Upper lobe of left lung (tissue), 6 donors: ENCODE results near the gene AQR. TPM values are rescaled to one million over a fixed set of nuclear protein-coding genes. Genes with fewer than 3 reads are reported as not detected.

Experiments used
- ATAC-seq, 2 donors: fragments of 200-7000 bp; cut with Tn5 transposase; one replicate each; pipeline ENCODE4 v1.9.1; 2022; ENCODE audit warnings: mild to moderate bottlenecking in 2 of 2, moderate library complexity in 2 of 2; ENCODE audit not compliant: low FRiP score in 2 of 2
- DNase-seq, 2 donors: peaks; one replicate each; pipeline ENCODE4 v3.0.0-alpha.2; 2019 to 2020
- H3K27ac ChIP-seq, 4 donors: fragments of 200-600 bp; sonication (generic); one replicate each; pipeline ENCODE4 v1.5.1; 2016 to 2019
- H3K27me3 ChIP-seq, 4 donors: fragments of 200-600 bp; sonication (generic); one replicate each; pipeline ENCODE4 v1.5.1; 2017 to 2019
- H3K36me3 ChIP-seq, 4 donors: fragments of 200-600 bp; sonication (generic); one replicate each; pipeline ENCODE4 v1.5.1; 2016 to 2019
- H3K4me1 ChIP-seq, 4 donors: fragments of 200-600 bp; sonication (generic); one replicate each; pipeline ENCODE4 v1.5.1; 2018 to 2019
- H3K4me3 ChIP-seq, 4 donors: fragments of 200-600 bp; sonication (generic); one replicate each; pipeline ENCODE4 v1.5.1; 2017 to 2019; ENCODE audit warnings: mild to moderate bottlenecking in 2 of 4, moderate library complexity in 1 of 4
- H3K9me3 ChIP-seq, 4 donors: fragments of 200-600 bp; sonication (generic); one replicate each; pipeline ENCODE4 v1.5.1; 2018 to 2019
- EP300 ChIP-seq, 4 donors: sonication (generic); formaldehyde crosslinking; IDR thresholded peaks; one replicate each; pipeline ENCODE4 v1.5.1; 2017; ENCODE audit warnings: antibody characterized with exemption in 4 of 4, control low read depth in 2 of 4
- POLR2A ChIP-seq, 4 donors: fragments of 450-650 bp; IDR thresholded peaks; one replicate each; pipeline ENCODE4 v1.5.1; 2016 to 2017; ENCODE audit warnings: antibody characterized with exemption in 4 of 4, mild to moderate bottlenecking in 2 of 4
- POLR2AphosphoS5 ChIP-seq, 2 donors: sonication (generic); formaldehyde crosslinking; IDR thresholded peaks; one replicate each; pipeline ENCODE4 v1.5.1; 2017; ENCODE audit warnings: antibody characterized with exemption in 2 of 2
- WGBS, 2 donors: methylation state at CpG; one replicate each; pipeline ENCODE4 v1.1.5; 2017 to 2018; 5-methylcytosine and 5-hydroxymethylcytosine counted together
- total RNA-seq, 6 donors: library from RNA; depleted of rRNA in 4 of 6; stranded (reverse); fragments of >200 nt in 4 of 6; gene quantifications; one replicate each; pipeline versions ENCODE4 v1.1.0 to v1.2.1, GENCODE V29; 2016 to 2021
- TF ChIP-seq, protein P1 (sequence below), 6 experiments: fragments of 450-650 bp in 4 of 6; fragments of 200-600 bp in 2 of 6; sonication (generic) in 2 of 6; IDR thresholded peaks; one replicate each; pipeline ENCODE4 v1.5.1; 2016 to 2019; ENCODE audit warnings: antibody characterized with exemption in 6 of 6
- donor health status: DM: no; HTN: no; CAD: no; lungs with moderate emphysema.
- donor health status: DM: no; HTN: yes; CAD: no; lungs with severe emphysema.

AQR gene
- total RNA-seq, 6 donors from 2014 or later, result 9.9 to 40.2 (median 22.6) TPM

DNA sequence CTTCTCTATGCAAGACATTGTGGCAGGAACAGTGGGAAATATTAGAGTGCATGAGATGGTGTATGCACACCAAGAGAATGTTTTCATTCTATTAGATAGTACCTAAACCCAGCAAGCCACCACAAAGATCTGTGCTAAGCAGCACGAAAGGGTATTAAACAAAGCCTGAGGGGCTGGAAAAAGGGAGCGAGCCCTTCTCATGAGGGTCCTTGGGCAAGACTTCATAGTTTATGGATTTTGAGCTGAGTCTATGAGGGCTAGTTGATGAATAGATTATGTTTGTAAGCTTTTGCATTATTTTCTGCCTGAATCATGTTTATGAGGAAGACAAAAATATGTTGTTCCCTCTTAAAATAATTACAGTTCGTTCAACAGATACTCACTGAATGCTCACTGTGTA lies 164.8 kb downstream of the AQR start:
- TF ChIP-seq POLR2A (IDR thresholded peaks at IDR 0.05), result no peak
- TF ChIP-seq EP300 (IDR thresholded peaks at IDR 0.05), result no peak
- TF ChIP-seq, protein P1, sequence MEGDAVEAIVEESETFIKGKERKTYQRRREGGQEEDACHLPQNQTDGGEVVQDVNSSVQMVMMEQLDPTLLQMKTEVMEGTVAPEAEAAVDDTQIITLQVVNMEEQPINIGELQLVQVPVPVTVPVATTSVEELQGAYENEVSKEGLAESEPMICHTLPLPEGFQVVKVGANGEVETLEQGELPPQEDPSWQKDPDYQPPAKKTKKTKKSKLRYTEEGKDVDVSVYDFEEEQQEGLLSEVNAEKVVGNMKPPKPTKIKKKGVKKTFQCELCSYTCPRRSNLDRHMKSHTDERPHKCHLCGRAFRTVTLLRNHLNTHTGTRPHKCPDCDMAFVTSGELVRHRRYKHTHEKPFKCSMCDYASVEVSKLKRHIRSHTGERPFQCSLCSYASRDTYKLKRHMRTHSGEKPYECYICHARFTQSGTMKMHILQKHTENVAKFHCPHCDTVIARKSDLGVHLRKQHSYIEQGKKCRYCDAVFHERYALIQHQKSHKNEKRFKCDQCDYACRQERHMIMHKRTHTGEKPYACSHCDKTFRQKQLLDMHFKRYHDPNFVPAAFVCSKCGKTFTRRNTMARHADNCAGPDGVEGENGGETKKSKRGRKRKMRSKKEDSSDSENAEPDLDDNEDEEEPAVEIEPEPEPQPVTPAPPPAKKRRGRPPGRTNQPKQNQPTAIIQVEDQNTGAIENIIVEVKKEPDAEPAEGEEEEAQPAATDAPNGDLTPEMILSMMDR (IDR thresholded peaks at IDR 0.05), result no peak
- TF ChIP-seq POLR2AphosphoS5 (IDR thresholded peaks at IDR 0.05), result no peak
- no peaks in the 10 kb centered on the region for H3K36me3 ChIP-seq

DNA sequence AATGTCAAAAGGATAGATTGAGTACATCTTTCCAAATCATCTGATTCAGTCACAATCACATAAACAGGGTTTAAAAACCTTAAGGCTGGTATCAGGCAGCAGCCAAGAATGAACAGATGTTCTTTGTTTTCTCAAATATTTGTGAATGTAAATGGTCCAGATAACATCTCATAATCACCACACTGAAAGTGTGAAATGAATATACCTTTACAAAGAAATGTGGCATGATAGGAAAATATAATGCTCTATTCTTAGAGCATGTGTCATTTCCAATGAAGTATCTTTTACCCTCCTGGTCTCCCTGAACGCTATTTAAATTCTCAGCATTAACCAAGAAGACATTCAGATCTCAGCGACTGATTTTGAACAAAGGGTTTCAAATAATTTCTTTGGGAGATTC lies 165.4 kb downstream of the AQR start:
- H3K4me3 ChIP-seq, result no peak overlapping the region
- WGBS, 2 donors, result 76 to 86% methylated on average over 2 of the region's 2 CpGs
- no peaks in the 10 kb centered on the region for H3K36me3 ChIP-seq
- DNase-seq, result no peak
- TF ChIP-seq, protein P1 (IDR thresholded peaks at IDR 0.05), result no peak
- TF ChIP-seq EP300 (IDR thresholded peaks at IDR 0.05) (no peak), POLR2A (IDR thresholded peaks at IDR 0.05) (no peak), POLR2AphosphoS5 (IDR thresholded peaks at IDR 0.05) (no peak)
- H3K27ac ChIP-seq, result no peak overlapping the region
- ATAC-seq, result no peak
- no peaks in the 10 kb centered on the region for H3K27me3 ChIP-seq
- no peaks in the 10 kb centered on the region for H3K9me3 ChIP-seq
- H3K4me1 ChIP-seq, result no peaks in the 10 kb centered on the region

More for the DNA sequence above, 164.8 kb downstream of the AQR start:
- DNase-seq, result no peak
- no peak for ATAC-seq
- H3K4me3 ChIP-seq, result no peak overlapping the region
- H3K4me1 ChIP-seq, result no peaks in the 10 kb centered on the region
- H3K9me3 ChIP-seq, result no peaks in the 10 kb centered on the region
- 77 to 81% methylated on average over 3 of the region's 3 CpGs for WGBS, 2 donors
- no peak overlapping the region for H3K27ac ChIP-seq
- H3K27me3 ChIP-seq, result no peaks in the 10 kb centered on the region

DNA sequence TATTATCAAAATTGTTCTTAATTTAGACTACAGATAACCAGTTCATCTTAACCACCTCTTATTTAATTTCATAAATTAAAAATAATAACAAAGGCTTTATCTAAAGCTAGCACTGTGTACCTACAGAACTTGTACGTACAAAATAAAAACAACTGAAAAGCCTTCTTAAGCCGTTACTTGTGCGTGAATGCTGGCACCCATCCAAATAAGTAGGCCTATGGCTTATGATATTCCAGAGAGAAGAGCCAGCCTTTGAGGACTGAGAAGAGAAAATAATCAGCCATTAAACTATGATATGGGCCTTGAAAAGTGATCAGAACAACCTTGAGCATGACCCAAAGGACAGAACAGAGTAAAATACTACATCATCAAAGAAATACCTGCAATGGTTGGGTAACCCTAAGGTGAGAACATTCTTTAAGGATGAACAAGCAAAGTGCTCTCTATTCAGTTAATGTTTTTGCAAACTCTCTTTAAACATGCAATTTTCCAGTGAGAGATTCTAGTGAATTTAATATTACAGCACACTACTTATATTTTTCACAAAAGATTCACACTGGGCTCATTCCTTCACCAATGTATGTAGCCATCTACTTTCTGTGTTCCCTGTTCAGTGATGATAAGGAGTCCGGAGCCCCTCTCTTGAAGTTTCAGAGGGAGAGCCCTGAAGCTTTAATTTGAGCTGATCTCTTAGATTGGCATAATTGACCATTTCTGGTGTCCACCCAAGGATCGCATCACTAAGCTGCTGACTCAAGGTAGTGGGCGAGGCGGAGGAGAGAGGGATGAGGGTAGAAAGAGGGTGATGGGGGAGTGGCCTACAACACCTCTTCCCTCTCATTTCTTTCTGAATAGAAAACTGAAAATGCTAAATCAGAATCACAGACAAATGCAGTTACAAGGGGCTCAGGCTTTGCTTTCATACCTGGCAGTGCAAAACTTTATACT lies 166.5 kb downstream of the AQR start:
- no peak for DNase-seq
- Histone ChIP-seq H3K9me3 (no peaks in the 10 kb centered on the region), H3K4me1 (no peaks in the 10 kb centered on the region), H3K4me3 (no peak overlapping the region), H3K27me3 (no peaks in the 10 kb centered on the region), H3K27ac (no peak overlapping the region), H3K36me3 (no peaks in the 10 kb centered on the region)
- TF ChIP-seq POLR2A (IDR thresholded peaks at IDR 0.05) (no peak), EP300 (IDR thresholded peaks at IDR 0.05) (no peak), POLR2AphosphoS5 (IDR thresholded peaks at IDR 0.05) (no peak)
- TF ChIP-seq, protein P1 (IDR thresholded peaks at IDR 0.05), result no peak
- WGBS, 2 donors, result 90 to 96% methylated on average over 7 of the region's 7 CpGs
- no peak for ATAC-seq

DNA sequence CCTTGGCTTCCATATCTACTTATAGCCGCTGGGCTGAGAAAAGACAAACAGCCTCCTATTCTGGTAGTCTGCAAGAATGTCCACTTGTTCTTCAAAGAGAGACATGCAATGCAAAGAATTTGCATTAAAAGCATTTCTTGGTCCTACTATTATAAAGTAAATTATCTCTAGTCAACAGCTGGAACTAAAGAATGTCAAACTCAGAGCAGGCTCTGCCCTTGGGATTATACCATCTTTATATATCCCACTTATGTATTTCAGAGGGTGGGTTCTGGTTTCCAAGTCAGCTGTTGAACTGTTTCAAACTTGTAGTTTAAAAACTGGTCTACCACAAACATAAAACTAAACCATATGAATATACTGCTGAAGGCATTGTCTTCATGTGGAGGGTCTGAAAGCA lies 167.2 kb downstream of the AQR start:
- H3K4me1 ChIP-seq, result no peaks in the 10 kb centered on the region
- no peak overlapping the region for H3K27ac ChIP-seq
- TF ChIP-seq POLR2A (IDR thresholded peaks at IDR 0.05) (no peak), POLR2AphosphoS5 (IDR thresholded peaks at IDR 0.05) (no peak), EP300 (IDR thresholded peaks at IDR 0.05) (no peak)
- TF ChIP-seq, protein P1 (IDR thresholded peaks at IDR 0.05), result no peak
- no peaks in the 10 kb centered on the region for H3K36me3 ChIP-seq
- no peak for DNase-seq
- H3K27me3 ChIP-seq, result no peaks in the 10 kb centered on the region
- H3K9me3 ChIP-seq, result no peaks in the 10 kb centered on the region
- no peak for ATAC-seq
- no peak overlapping the region for H3K4me3 ChIP-seq
- WGBS, 2 donors, result 92 to 100% methylated on average over 1 of the region's 1 CpG

Other genes with a start within 250 kb of the AQR start
- gene GJD2, start 214.7 kb downstream of the AQR start, total RNA-seq, result not detected
- not detected for gene ACTC1, start 174.2 kb downstream of the AQR start, total RNA-seq
- 10 to 100 TPM in 4 of 6 donors, 1 to 10 TPM in 2; 6.4 to 28.2 (median 21.7) TPM for gene ZNF770, start 18.5 kb upstream of the AQR start, total RNA-seq
- gene NANOGP8, start 115.6 kb upstream of the AQR start, total RNA-seq, result 1 to 10 TPM in 3 of 6 donors, under 1 TPM in 2, not detected in 1; 0.46 to 8.4 (median 1.4) TPM